Measurements from ENCODE around the gene ZBTB3. TPM values are rescaled to one million over a fixed set of nuclear protein-coding genes. Genes with fewer than 3 reads are reported as not detected.
A peak's percentile ranks its signal among the peaks of the same experiment; 100 is the strongest.

ZBTB3 gene
- total and polyA plus RNA-seq, 2 experiments from 2014 or later, result 4.0 to 11.0 TPM

DNA sequence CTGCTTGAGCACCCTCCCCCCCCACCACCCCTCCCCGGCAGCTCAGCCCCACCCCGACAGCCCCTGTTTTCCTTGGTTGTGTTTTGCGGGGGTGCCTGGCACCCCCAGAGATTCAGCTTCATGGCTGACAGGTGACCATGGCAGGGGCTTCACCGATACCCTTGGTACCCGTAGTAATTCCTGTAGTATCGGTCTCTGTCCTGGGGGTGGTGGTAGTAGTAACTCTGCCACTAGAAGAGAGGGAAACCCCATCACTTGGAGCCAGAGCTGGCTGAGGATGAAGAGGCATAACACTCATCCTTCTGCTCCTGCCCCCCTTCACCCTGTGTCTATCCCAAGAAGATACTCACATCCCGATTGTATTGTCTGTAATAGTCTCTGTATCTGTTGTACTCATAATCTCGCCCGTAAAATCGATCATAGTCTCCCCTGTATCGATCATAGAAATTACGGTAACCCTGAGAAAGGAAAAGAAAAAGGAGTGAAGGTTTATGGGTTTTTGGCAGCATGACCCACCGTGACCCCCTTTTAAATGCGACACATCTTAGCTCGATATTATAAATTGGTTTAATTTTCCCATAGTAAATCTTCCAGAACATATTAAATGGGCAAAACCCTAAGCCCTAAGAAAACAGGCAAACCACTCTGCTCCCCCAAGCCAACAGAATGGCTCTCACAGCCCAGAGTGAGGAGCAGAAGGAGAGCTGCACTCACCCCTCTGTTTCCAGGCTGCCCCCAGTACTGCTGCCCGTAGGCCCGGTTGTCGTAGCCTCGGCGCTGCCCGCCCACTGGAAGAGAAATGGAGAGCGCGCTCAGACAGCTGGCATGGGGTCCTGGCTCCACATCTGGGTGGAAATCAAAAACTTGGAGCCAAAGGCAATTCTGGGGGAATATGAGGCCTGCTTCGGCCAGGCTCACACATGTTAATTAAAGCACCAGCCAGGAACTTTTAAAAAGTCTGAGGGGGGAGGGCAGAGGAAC, 38.5 kb downstream of the ZBTB3 start:
- Histone ChIP-seq H3K9me3 (ENCODE audit: low read depth) (no peaks in the 10 kb centered on the region), H3K27ac (no peak overlapping the region), H3K4me2 (no peak overlapping the region), H3K27me3 (no peaks in the 10 kb centered on the region), H2AFZ (no peak overlapping the region), H3K4me3 (no peak overlapping the region), H3K36me3 (replicated peaks; ENCODE audit: insufficient read depth, low read depth) (no peaks in the 10 kb centered on the region), H4K20me1 (ENCODE audit: insufficient read depth, poor library complexity, severe bottlenecking) (peaks cover 4% of the 10 kb centered on the region), H3K4me1 (ENCODE audit: insufficient read depth) (peaks cover 22% of the 10 kb centered on the region), H3K9me2 (replicated peaks; ENCODE audit: insufficient read depth) (no peaks in the 10 kb centered on the region), H3K79me2 (peaks cover 50% of the 10 kb centered on the region)
- no peak for TF ChIP-seq EZH2phosphoT487 (IDR thresholded peaks at IDR 0.05; ENCODE audit: low read depth, severe bottlenecking, unreplicated experiment)
- TF ChIP-seq EZH2 (IDR thresholded peaks at IDR 0.05; ENCODE audit: borderline replicate concordance), result no peak
- TF ChIP-seq, protein P1, sequence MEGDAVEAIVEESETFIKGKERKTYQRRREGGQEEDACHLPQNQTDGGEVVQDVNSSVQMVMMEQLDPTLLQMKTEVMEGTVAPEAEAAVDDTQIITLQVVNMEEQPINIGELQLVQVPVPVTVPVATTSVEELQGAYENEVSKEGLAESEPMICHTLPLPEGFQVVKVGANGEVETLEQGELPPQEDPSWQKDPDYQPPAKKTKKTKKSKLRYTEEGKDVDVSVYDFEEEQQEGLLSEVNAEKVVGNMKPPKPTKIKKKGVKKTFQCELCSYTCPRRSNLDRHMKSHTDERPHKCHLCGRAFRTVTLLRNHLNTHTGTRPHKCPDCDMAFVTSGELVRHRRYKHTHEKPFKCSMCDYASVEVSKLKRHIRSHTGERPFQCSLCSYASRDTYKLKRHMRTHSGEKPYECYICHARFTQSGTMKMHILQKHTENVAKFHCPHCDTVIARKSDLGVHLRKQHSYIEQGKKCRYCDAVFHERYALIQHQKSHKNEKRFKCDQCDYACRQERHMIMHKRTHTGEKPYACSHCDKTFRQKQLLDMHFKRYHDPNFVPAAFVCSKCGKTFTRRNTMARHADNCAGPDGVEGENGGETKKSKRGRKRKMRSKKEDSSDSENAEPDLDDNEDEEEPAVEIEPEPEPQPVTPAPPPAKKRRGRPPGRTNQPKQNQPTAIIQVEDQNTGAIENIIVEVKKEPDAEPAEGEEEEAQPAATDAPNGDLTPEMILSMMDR (IDR thresholded peaks at IDR 0.05; ENCODE audit: poor library complexity), result no peak
- DNase-seq (ENCODE audit: low spot score), result no peak
- WGBS (ENCODE audit: low lambda C conversion rate, missing lambda C conversion rate), result 94% methylated on average over 24 of the region's 24 CpGs

DNA sequence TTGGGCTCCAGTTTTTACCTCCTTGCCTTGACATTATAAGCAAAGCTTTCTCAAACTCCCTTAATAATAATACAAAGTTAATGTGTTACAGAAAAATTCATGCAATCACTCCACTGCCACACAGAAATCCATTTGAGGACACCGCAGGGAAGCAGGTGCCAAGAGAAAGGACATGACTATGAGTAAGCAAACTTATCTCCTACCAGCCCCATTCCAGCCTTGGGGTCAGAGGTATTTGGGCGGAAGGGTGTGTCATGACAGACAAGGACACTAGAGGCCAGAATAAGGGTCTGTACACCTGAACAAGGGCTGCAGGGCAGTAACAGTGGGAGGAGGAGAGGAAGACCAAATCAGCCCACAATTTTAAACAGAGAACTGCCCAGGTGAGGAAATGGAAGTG, 40.6 kb downstream of the ZBTB3 start:
- H3K27me3 ChIP-seq, result no peaks in the 10 kb centered on the region
- H3K79me2 ChIP-seq, result peaks cover 29% of the 10 kb centered on the region
- H4K20me1 ChIP-seq (ENCODE audit: insufficient read depth, poor library complexity, severe bottlenecking), result peaks cover 3% of the 10 kb centered on the region
- TF ChIP-seq EZH2 (IDR thresholded peaks at IDR 0.05; ENCODE audit: borderline replicate concordance), result no peak
- TF ChIP-seq, protein P1 (IDR thresholded peaks at IDR 0.05; ENCODE audit: poor library complexity), result no peak
- TF ChIP-seq EZH2phosphoT487 (IDR thresholded peaks at IDR 0.05; ENCODE audit: low read depth, severe bottlenecking, unreplicated experiment), result no peak
- H2AFZ ChIP-seq, result no peak overlapping the region
- no peaks in the 10 kb centered on the region for H3K9me2 ChIP-seq (replicated peaks; ENCODE audit: insufficient read depth)
- no peaks in the 10 kb centered on the region for H3K36me3 ChIP-seq (replicated peaks; ENCODE audit: insufficient read depth, low read depth)
- peak overlapping the region; percentile 34 for H3K4me2 ChIP-seq
- H3K4me1 ChIP-seq (ENCODE audit: insufficient read depth), result peaks cover 34% of the 10 kb centered on the region
- H3K4me3 ChIP-seq, result no peak overlapping the region
- H3K9me3 ChIP-seq (ENCODE audit: low read depth), result no peaks in the 10 kb centered on the region
- peak; percentile 79 for DNase-seq (ENCODE audit: low spot score)
- peak overlapping the region; percentile 74 for H3K27ac ChIP-seq
- WGBS (ENCODE audit: low lambda C conversion rate, missing lambda C conversion rate), result 63% methylated on average over 2 of the region's 2 CpGs

GRCh38 chr11:62712861-62713260, 41.1 kb downstream of the ZBTB3 start:
- Histone ChIP-seq H4K20me1 (ENCODE audit: insufficient read depth, poor library complexity, severe bottlenecking) (no peaks in the 10 kb centered on the region), H3K79me2 (peaks cover 29% of the 10 kb centered on the region), H3K27me3 (no peaks in the 10 kb centered on the region), H3K4me1 (ENCODE audit: insufficient read depth) (peaks cover 38% of the 10 kb centered on the region), H3K9me2 (replicated peaks; ENCODE audit: insufficient read depth) (no peaks in the 10 kb centered on the region), H3K4me2 (peak overlapping the region; percentile 11), H3K27ac (peak overlapping the region; percentile 74), H3K36me3 (replicated peaks; ENCODE audit: insufficient read depth, low read depth) (no peaks in the 10 kb centered on the region), H3K4me3 (no peak overlapping the region), H2AFZ (no peak overlapping the region), H3K9me3 (ENCODE audit: low read depth) (no peaks in the 10 kb centered on the region)
- DNase-seq (ENCODE audit: low spot score), result no peak
- 79% methylated on average over 3 of the region's 3 CpGs for WGBS (ENCODE audit: low lambda C conversion rate, missing lambda C conversion rate)
- TF ChIP-seq EZH2phosphoT487 (IDR thresholded peaks at IDR 0.05; ENCODE audit: low read depth, severe bottlenecking, unreplicated experiment) (no peak), EZH2 (IDR thresholded peaks at IDR 0.05; ENCODE audit: borderline replicate concordance) (no peak)
- TF ChIP-seq, protein P1 (IDR thresholded peaks at IDR 0.05; ENCODE audit: poor library complexity), result no peak

Measured in hepatocyte (in vitro differentiated cells).